Activated B cell treated with CpG ODN at 0.5 μM for 24 hours (primary cell): ENCODE measurements around the gene TMEM232. TPM values are rescaled to one million over a fixed set of nuclear protein-coding genes. Genes with fewer than 3 reads are reported as not detected.

Experiments used
- ATAC-seq: fragments of 200-7000 bp; cut with Tn5 transposase; one replicate; pipeline ENCODE4 v1.10.0; 2021; ENCODE audit warnings: low read depth, mild to moderate bottlenecking, moderate library complexity
- CTCF ChIA-PET: fragments of 350-600 bp; sonication (Branson Sonifier 250); formaldehyde crosslinking; loops from one replicate; lab custom pipeline; 2021; ENCODE audit warnings: antibody characterized with exemption; lab: Charles Lee
- POLR2A ChIA-PET: fragments of 350-600 bp; sonication (Branson Sonifier 250); formaldehyde crosslinking; loops from one replicate; lab custom pipeline; 2021; ENCODE audit warnings: antibody characterized with exemption; lab: Charles Lee
- DNase-seq: peaks from one replicate; pipeline ENCODE4 v3.0.0; 2022
- H3K27ac Mint-ChIP-seq: one replicate; pipeline ENCODE4 v1.8.0; 2020; ENCODE audit warnings: mixed read lengths
- H3K27me3 Mint-ChIP-seq: one replicate; pipeline ENCODE4 v1.8.0; 2021; ENCODE audit warnings: mixed read lengths
- H3K36me3 Mint-ChIP-seq: one replicate; pipeline ENCODE4 v1.8.0; 2021; ENCODE audit warnings: low read depth, mixed read lengths
- H3K4me1 Mint-ChIP-seq: one replicate; pipeline ENCODE4 v1.8.0; 2021; ENCODE audit warnings: mixed read lengths
- H3K4me3 Mint-ChIP-seq: one replicate; pipeline ENCODE4 v1.8.0; 2020; ENCODE audit warnings: mild to moderate bottlenecking, mixed read lengths
- H3K9me3 Mint-ChIP-seq: one replicate; pipeline ENCODE4 v1.8.0; 2020; ENCODE audit warnings: mixed read lengths
- CTCF ChIP-seq: fragments of 200-600 bp; IDR thresholded peaks from one replicate; pipeline ENCODE4 v1.8.0; 2022; ENCODE audit warnings: antibody characterized with exemption, mild to moderate bottlenecking
- intact Hi-C: fragments of 100-400 bp; cut with micrococcal nuclease; formaldehyde crosslinking; loops from one replicate; pipeline ENCODE4 v1.15.1; 2024
- total RNA-seq: library from RNA; stranded (reverse); gene quantifications from 2 replicates; pipeline ENCODE4 v1.2.3, GENCODE V29; 2022

TMEM232 gene
- total RNA-seq, 1 donor from 2014 or later: 2.8 TPM

DNA sequence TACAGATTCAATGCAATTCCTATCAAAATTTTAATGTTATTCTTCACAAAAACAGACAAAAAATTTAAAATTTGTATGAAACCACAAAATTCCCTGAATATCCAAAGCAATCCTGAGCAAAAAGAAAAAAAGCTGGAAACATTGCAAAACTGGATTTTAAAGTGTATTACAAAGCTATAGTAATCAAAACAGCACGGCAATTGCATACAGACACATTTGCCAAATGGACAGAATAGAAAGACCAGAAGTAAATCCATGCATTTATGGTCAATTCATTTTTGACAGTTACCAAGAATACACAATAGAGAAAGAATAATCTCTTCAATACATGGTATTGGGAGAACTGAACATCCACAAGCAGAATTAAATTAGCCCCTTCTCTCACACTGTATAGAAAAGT lies 110.5 kb downstream of the TMEM232 start:
- Mint-ChIP-seq H3K4me3 (no peak overlapping the region), H3K4me1 (no peaks in the 10 kb centered on the region), H3K9me3 (peaks cover 5% of the 10 kb centered on the region), H3K27me3 (no peaks in the 10 kb centered on the region), H3K27ac (no peak overlapping the region), H3K36me3 (no peaks in the 10 kb centered on the region)
- intact Hi-C loops: no loop called here
- CTCF ChIA-PET: no interaction called here
- no peak for DNase-seq
- POLR2A ChIA-PET: no interaction called here
- ATAC-seq: no peak
- no peak for TF ChIP-seq CTCF

- Mint-ChIP-seq H3K27me3 (no peaks in the 10 kb centered on the region), H3K9me3 (peaks cover 5% of the 10 kb centered on the region), H3K27ac (no peak overlapping the region), H3K4me3 (no peak overlapping the region), H3K36me3 (no peaks in the 10 kb centered on the region), H3K4me1 (no peaks in the 10 kb centered on the region)
- ChIA-PET POLR2A (no interaction called here), CTCF (interaction anchor here (1.9 kb wide), 1 partner anchor 11 kb away, joined by 4 read pairs; no protein-coding TSS in a partner anchor)
- DNase-seq (no peak), ATAC-seq (no peak)
- no peak for TF ChIP-seq CTCF
- intact Hi-C loops: no loop called here
Measured at GRCh38 chr5:110612794-110613247, 113.7 kb downstream of the TMEM232 start.

DNA sequence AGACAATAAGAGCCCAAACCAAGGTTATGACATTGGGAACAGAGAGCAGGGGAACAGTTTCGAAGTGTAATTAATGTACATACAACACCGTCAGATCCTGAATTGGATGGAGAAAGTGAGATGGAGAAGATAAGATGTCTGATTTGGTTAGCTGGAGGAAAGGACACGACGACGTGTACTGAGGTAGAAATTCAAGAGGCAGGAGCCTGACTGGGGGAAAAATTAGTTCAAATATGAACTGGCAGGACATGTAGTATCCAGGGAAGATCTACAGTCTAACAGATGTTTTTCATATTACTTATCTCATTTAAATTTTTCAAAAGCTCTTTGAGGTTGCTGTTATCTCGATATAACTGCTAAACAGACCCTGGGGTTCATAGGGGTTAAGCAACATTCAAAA lies 114.7 kb downstream of the TMEM232 start:
- CTCF ChIA-PET: interaction anchor here (1.9 kb wide), 1 partner anchor 12 kb away, joined by 4 read pairs; no protein-coding TSS in a partner anchor
- no peak for TF ChIP-seq CTCF

DNA sequence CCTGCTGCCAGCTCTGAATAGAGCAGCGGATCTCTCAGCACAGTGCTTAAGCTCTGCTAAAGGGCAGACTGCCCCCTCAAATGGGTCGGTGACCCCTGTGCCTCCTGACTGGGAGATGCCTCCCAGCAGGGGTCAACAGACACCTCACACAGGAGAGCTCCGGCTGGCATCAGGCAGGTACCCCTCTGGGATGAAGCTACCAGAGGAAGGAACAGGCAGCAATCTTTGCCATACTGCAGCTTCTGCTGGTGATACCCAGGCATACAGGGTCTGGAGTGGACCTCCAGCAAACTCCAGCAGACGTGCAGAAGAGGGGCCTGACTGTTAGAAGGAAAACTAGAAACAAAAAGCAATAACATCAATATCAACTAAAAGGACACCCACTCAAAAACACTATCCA lies 131.6 kb downstream of the TMEM232 start:
- CTCF ChIA-PET: no interaction called here
- intact Hi-C loops: no loop called here

More for the DNA sequence above, 114.7 kb downstream of the TMEM232 start:
- Mint-ChIP-seq H3K36me3 (no peaks in the 10 kb centered on the region), H3K4me1 (no peaks in the 10 kb centered on the region), H3K27me3 (no peaks in the 10 kb centered on the region), H3K27ac (no peak overlapping the region), H3K4me3 (no peak overlapping the region), H3K9me3 (peaks cover 5% of the 10 kb centered on the region)
- POLR2A ChIA-PET: no interaction called here
- intact Hi-C loops: no loop called here
- ATAC-seq: no peak
- DNase-seq: no peak

GRCh38 chr5:110590187-110590586 lies 136.3 kb downstream of the TMEM232 start:
- ChIA-PET CTCF (no interaction called here), POLR2A (no interaction called here)
- TF ChIP-seq CTCF: no peak
- H3K4me3 Mint-ChIP-seq: no peak overlapping the region
- no peaks in the 10 kb centered on the region for H3K4me1 Mint-ChIP-seq
- intact Hi-C loops: no loop called here
- no peaks in the 10 kb centered on the region for H3K9me3 Mint-ChIP-seq
- DNase-seq (no peak), ATAC-seq (no peak)
- H3K27me3 Mint-ChIP-seq: no peaks in the 10 kb centered on the region
- no peak overlapping the region for H3K27ac Mint-ChIP-seq
- no peaks in the 10 kb centered on the region for H3K36me3 Mint-ChIP-seq

More for the DNA sequence above, 131.6 kb downstream of the TMEM232 start:
- Mint-ChIP-seq H3K4me1 (no peaks in the 10 kb centered on the region), H3K36me3 (no peaks in the 10 kb centered on the region), H3K9me3 (no peaks in the 10 kb centered on the region), H3K27me3 (no peaks in the 10 kb centered on the region), H3K27ac (no peak overlapping the region), H3K4me3 (no peak overlapping the region)
- POLR2A ChIA-PET: no interaction called here
- no peak for TF ChIP-seq CTCF
- ATAC-seq (no peak), DNase-seq (no peak)
